ENCODE measurements around the gene KCND3.

The KCND3 gene

DNA sequence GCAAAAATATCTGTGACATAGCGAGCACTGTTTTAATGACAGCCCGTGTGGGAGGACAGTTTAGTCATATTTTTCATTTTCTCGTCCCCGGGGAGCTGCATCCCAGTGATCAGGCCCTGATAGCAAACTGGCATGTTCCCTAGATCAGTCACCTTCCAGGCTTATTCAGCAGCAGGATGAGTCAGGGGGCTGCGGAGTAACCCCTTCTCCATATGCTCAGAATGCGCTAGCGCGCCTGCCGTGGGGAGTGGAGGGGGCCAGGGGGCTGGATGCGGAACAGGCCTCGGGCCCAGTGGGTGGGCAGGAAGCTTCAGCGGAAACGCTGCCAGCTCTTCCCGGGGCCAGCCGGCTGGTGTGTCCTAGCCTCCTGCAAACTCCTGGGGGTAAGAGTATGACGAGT lies 94.0 kb downstream of the KCND3 start:
- TF ChIP-seq, protein P1, sequence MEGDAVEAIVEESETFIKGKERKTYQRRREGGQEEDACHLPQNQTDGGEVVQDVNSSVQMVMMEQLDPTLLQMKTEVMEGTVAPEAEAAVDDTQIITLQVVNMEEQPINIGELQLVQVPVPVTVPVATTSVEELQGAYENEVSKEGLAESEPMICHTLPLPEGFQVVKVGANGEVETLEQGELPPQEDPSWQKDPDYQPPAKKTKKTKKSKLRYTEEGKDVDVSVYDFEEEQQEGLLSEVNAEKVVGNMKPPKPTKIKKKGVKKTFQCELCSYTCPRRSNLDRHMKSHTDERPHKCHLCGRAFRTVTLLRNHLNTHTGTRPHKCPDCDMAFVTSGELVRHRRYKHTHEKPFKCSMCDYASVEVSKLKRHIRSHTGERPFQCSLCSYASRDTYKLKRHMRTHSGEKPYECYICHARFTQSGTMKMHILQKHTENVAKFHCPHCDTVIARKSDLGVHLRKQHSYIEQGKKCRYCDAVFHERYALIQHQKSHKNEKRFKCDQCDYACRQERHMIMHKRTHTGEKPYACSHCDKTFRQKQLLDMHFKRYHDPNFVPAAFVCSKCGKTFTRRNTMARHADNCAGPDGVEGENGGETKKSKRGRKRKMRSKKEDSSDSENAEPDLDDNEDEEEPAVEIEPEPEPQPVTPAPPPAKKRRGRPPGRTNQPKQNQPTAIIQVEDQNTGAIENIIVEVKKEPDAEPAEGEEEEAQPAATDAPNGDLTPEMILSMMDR (IDR thresholded peaks at IDR 0.05): no peak
- H3K27me3 ChIP-seq: no peaks in the 10 kb centered on the region
- H3K9me3 ChIP-seq: no peaks in the 10 kb centered on the region
- no peak for DNase-seq
- H3K4me3 ChIP-seq: no peak overlapping the region
- no peak overlapping the region for H3K27ac ChIP-seq
- no peaks in the 10 kb centered on the region for H3K36me3 ChIP-seq
- intact Hi-C loops (cut with DNase I; ENCODE audit: low total_unique reads): no loop called here
- H3K4me1 ChIP-seq: no peaks in the 10 kb centered on the region

- Histone ChIP-seq H3K36me3 (no peaks in the 10 kb centered on the region), H3K9me3 (no peaks in the 10 kb centered on the region), H3K4me3 (no peak overlapping the region), H3K27me3 (no peaks in the 10 kb centered on the region), H3K4me1 (no peaks in the 10 kb centered on the region), H3K27ac (no peak overlapping the region)
- TF ChIP-seq, protein P1 (IDR thresholded peaks at IDR 0.05): no peak
- intact Hi-C loops (cut with DNase I; ENCODE audit: low total_unique reads): no loop called here
- DNase-seq: no peak
These were observed 94.5 kb downstream of the KCND3 start for GRCh38 chr1:111895017-111895416.

- Histone ChIP-seq H3K4me1 (no peaks in the 10 kb centered on the region), H3K27ac (no peak overlapping the region), H3K36me3 (no peaks in the 10 kb centered on the region), H3K9me3 (no peaks in the 10 kb centered on the region), H3K4me3 (no peak overlapping the region), H3K27me3 (no peaks in the 10 kb centered on the region)
- intact Hi-C loops (cut with DNase I; ENCODE audit: low total_unique reads): no loop called here
- TF ChIP-seq, protein P1 (IDR thresholded peaks at IDR 0.05): no peak
- no peak for DNase-seq
These were observed 95.0 kb downstream of the KCND3 start for GRCh38 chr1:111894497-111894896.

DNA sequence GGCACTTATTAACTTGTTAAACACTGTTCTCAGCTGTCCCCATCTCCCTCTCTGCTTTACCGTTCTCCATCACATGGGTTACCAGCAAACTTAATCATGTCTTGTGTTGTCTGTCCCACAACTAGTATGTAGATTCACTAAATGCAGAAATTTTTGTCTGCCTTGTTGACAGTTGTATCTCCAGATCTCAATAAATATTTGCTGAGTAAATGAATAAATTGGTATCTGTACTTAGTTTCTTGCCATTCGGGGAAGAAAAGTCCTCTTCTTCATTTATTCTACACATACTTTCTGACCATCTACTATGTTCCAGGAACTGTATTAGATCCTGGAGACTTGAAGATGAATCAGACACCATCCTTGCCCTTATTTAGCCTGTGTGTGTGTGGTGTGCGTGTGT lies 97.9 kb downstream of the KCND3 start:
- Histone ChIP-seq H3K4me3 (no peak overlapping the region), H3K27me3 (no peaks in the 10 kb centered on the region), H3K9me3 (no peaks in the 10 kb centered on the region), H3K4me1 (no peaks in the 10 kb centered on the region), H3K36me3 (no peaks in the 10 kb centered on the region), H3K27ac (no peak overlapping the region)
- DNase-seq: no peak
- TF ChIP-seq, protein P1 (IDR thresholded peaks at IDR 0.05): no peak
- intact Hi-C loops (cut with DNase I; ENCODE audit: low total_unique reads): no loop called here

- TF ChIP-seq, protein P1 (IDR thresholded peaks at IDR 0.05): no peak
- no peak overlapping the region for H3K4me3 ChIP-seq
- H3K27ac ChIP-seq: no peak overlapping the region
These were observed 100.6 kb downstream of the KCND3 start for GRCh38 chr1:111888740-111889376.

GRCh38 chr1:111887875-111888274 lies 101.6 kb downstream of the KCND3 start:
- H3K9me3 ChIP-seq: no peaks in the 10 kb centered on the region
- DNase-seq: no peak
- H3K36me3 ChIP-seq: no peaks in the 10 kb centered on the region
- intact Hi-C loops (cut with DNase I; ENCODE audit: low total_unique reads): no loop called here
- H3K27ac ChIP-seq: no peak overlapping the region
- TF ChIP-seq, protein P1 (IDR thresholded peaks at IDR 0.05): no peak
- H3K27me3 ChIP-seq: no peaks in the 10 kb centered on the region
- no peak overlapping the region for H3K4me3 ChIP-seq
- no peaks in the 10 kb centered on the region for H3K4me1 ChIP-seq

More at GRCh38 chr1:111888740-111889376, 100.6 kb downstream of the KCND3 start:
- no peaks in the 10 kb centered on the region for H3K9me3 ChIP-seq
- intact Hi-C loops (cut with DNase I; ENCODE audit: low total_unique reads): no loop called here
- no peaks in the 10 kb centered on the region for H3K4me1 ChIP-seq
- no peak for DNase-seq
- H3K27me3 ChIP-seq: no peaks in the 10 kb centered on the region
- no peaks in the 10 kb centered on the region for H3K36me3 ChIP-seq
